ENCODE measurements around the gene ZNF641.
A peak's percentile ranks its signal among the peaks of the same experiment; 100 is the strongest.
"Not testable (repeated sequence)": the region's sequence is repeated elsewhere in the genome, so short reads cannot be mapped to it uniquely, and the experiment has no call there.

Gene ZNF641

GRCh38 chr12:48336061-48336460 lies 14.7 kb downstream of the ZNF641 start:
- no peak for DNase-seq (ENCODE audit: low read depth in 1 of 2, low spot score in 1 of 2)

- no peak for DNase-seq (ENCODE audit: low read depth in 1 of 2, low spot score in 1 of 2)
Observed at GRCh38 chr12:48334808-48335207, 15.9 kb downstream of the ZNF641 start.

GRCh38 chr12:48333680-48334079 lies 17.0 kb downstream of the ZNF641 start:
- DNase-seq (ENCODE audit: low read depth in 1 of 2, low spot score in 1 of 2): not testable (repeated sequence)

GRCh38 chr12:48331399-48331798 lies 19.3 kb downstream of the ZNF641 start:
- no peak for DNase-seq (ENCODE audit: low read depth in 1 of 2, low spot score in 1 of 2)

- no peak for DNase-seq (ENCODE audit: low read depth in 1 of 2, low spot score in 1 of 2)
Observed at GRCh38 chr12:48329199-48329939, 21.4 kb downstream of the ZNF641 start.

GRCh38 chr12:48316491-48316890 lies 34.2 kb downstream of the ZNF641 start:
- DNase-seq (ENCODE audit: low read depth in 1 of 2, low spot score in 1 of 2): no peak

- DNase-seq (ENCODE audit: low read depth in 1 of 2, low spot score in 1 of 2): no peak
Observed at GRCh38 chr12:48311313-48311712, 39.4 kb downstream of the ZNF641 start.

GRCh38 chr12:48307269-48307668 lies 43.5 kb downstream of the ZNF641 start:
- DNase-seq (ENCODE audit: low read depth in 1 of 2, low spot score in 1 of 2): no peak

GRCh38 chr12:48305190-48305589 lies 45.5 kb downstream of the ZNF641 start:
- no peak for DNase-seq (ENCODE audit: low read depth in 1 of 2, low spot score in 1 of 2)

- no peak for DNase-seq (ENCODE audit: low read depth in 1 of 2, low spot score in 1 of 2)
Observed at GRCh38 chr12:48302161-48302911, 48.4 kb downstream of the ZNF641 start.

- no peak for DNase-seq (ENCODE audit: low read depth in 1 of 2, low spot score in 1 of 2)
Observed at GRCh38 chr12:48300774-48301173, 49.9 kb downstream of the ZNF641 start.

GRCh38 chr12:48296586-48297282 lies 54.0 kb downstream of the ZNF641 start:
- peak in 1 of 2 donors; percentile 6 for DNase-seq (ENCODE audit: low read depth in 1 of 2, low spot score in 1 of 2)

GRCh38 chr12:48292040-48292439 lies 58.7 kb downstream of the ZNF641 start:
- no peak for DNase-seq (ENCODE audit: low read depth in 1 of 2, low spot score in 1 of 2)

- DNase-seq (ENCODE audit: low read depth in 1 of 2, low spot score in 1 of 2): no peak
Observed at GRCh38 chr12:48291511-48291910, 59.2 kb downstream of the ZNF641 start.

- no peak for DNase-seq (ENCODE audit: low read depth in 1 of 2, low spot score in 1 of 2)
Observed at GRCh38 chr12:48288387-48289268, 62.1 kb downstream of the ZNF641 start.
